ENCODE measurements around the gene SEMA3G.

DNA sequence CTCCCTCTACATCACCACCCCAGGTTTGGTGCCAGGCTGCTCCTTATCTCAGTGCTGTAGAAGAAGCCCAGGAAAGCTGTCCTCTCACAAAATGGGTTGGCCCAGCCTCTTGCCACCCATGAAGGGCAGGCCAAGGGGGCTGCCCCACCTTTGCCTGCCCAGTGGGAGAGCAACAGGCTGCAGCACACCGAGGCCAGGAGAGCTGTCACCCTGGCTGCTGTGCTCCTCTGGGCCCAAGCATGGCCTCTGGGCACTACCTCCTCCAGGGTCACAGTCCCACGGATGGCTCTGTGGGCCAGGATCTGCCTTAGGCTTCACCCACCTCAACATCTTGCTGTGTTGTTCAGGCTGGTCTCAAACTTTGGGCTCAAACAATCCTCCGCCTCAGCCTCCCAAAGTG lies 43.8 kb upstream of the SEMA3G start:
- TF ChIP-seq, protein P1, sequence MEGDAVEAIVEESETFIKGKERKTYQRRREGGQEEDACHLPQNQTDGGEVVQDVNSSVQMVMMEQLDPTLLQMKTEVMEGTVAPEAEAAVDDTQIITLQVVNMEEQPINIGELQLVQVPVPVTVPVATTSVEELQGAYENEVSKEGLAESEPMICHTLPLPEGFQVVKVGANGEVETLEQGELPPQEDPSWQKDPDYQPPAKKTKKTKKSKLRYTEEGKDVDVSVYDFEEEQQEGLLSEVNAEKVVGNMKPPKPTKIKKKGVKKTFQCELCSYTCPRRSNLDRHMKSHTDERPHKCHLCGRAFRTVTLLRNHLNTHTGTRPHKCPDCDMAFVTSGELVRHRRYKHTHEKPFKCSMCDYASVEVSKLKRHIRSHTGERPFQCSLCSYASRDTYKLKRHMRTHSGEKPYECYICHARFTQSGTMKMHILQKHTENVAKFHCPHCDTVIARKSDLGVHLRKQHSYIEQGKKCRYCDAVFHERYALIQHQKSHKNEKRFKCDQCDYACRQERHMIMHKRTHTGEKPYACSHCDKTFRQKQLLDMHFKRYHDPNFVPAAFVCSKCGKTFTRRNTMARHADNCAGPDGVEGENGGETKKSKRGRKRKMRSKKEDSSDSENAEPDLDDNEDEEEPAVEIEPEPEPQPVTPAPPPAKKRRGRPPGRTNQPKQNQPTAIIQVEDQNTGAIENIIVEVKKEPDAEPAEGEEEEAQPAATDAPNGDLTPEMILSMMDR (conservative IDR thresholded peaks at IDR 0.05 in 1 of 2, IDR thresholded peaks at IDR 0.05 in 1 of 2; ENCODE audit: low read depth in 1 of 2, low read length in 2 of 2), result no peak
- TF ChIP-seq EZH2 (IDR thresholded peaks at IDR 0.05; ENCODE audit: low read length, missing control alignments), result no peak
